OCI-LY1 (cell line): ENCODE results near the gene SIGLEC1.

Experiments
- H2AFZ ChIP-seq: fragments of 200-600 bp; sonication (generic), shearing (Covaris generic); 2 replicates; pipeline ENCODE4 v1.6.0; 2014; ENCODE audit warnings: antibody characterized with exemption, mild to moderate bottlenecking, low read length
- H3F3A ChIP-seq: fragments of 200-600 bp; sonication (generic), shearing (Covaris generic); 2 replicates; pipeline ENCODE4 v1.6.0; 2014; ENCODE audit warnings: mild to moderate bottlenecking, antibody characterized with exemption, low read length, moderate library complexity; ENCODE audit not compliant: insufficient read depth
- H3K27ac ChIP-seq: fragments of 200-600 bp; sonication (generic); 2 replicates; pipeline ENCODE4 v1.5.1; 2014; ENCODE audit warnings: low read length, mixed run types, mild to moderate bottlenecking, low read depth; ENCODE audit not compliant: poor library complexity, severe bottlenecking
- H3K27me3 ChIP-seq: fragments of 200-600 bp; sonication (generic); 2 replicates; pipeline ENCODE4 v1.6.0; 2014; ENCODE audit warnings: antibody characterized with exemption, mild to moderate bottlenecking, low read length, moderate library complexity; ENCODE audit not compliant: insufficient read depth
- H3K36me3 ChIP-seq: fragments of 200-600 bp; sonication (generic); 2 replicates; pipeline ENCODE4 v1.6.1; 2014; ENCODE audit warnings: mild to moderate bottlenecking, antibody characterized with exemption, low read length, moderate library complexity, mixed read lengths; ENCODE audit not compliant: insufficient read depth
- H3K4me1 ChIP-seq: fragments of 200-600 bp; sonication (generic); 2 replicates; pipeline ENCODE4 v1.5.1; 2014; ENCODE audit warnings: mild to moderate bottlenecking, low read length, moderate library complexity; ENCODE audit not compliant: insufficient read depth, severe bottlenecking
- H3K4me2 ChIP-seq: fragments of 200-600 bp; sonication (generic), shearing (Covaris generic); 2 replicates; pipeline ENCODE4 v1.6.1; 2014; ENCODE audit warnings: low read length
- H3K4me3 ChIP-seq: fragments of 200-600 bp; sonication (generic); 2 replicates; pipeline ENCODE4 v1.5.1; 2014; ENCODE audit warnings: low read length, low read depth, mild to moderate bottlenecking, mixed read lengths; ENCODE audit not compliant: poor library complexity, severe bottlenecking
- H3K79me2 ChIP-seq: fragments of 200-600 bp; shearing (Covaris generic); 2 replicates; pipeline ENCODE4 v1.6.1; 2016; ENCODE audit warnings: mixed run types, low read length, mixed read lengths; ENCODE audit not compliant: insufficient read depth
- H3K9ac ChIP-seq: fragments of 200-600 bp; sonication (generic), shearing (Covaris generic); 2 replicates; pipeline ENCODE4 v1.6.1; 2014; ENCODE audit warnings: mild to moderate bottlenecking, low read length, mixed read lengths
- H3K9me2 ChIP-seq: fragments of 200-600 bp; sonication (generic), shearing (Covaris generic); 2 replicates; pipeline ENCODE4 v1.6.1; 2014; ENCODE audit warnings: low read depth, mild to moderate bottlenecking, low read length, mixed read lengths
- H3K9me3 ChIP-seq: fragments of 200-600 bp; shearing (Covaris generic); 2 replicates; pipeline ENCODE4 v1.6.1; 2014; ENCODE audit warnings: low read length, mixed read lengths
- H4K20me1 ChIP-seq: fragments of 200-600 bp; sonication (generic), shearing (Covaris generic); 2 replicates; pipeline ENCODE4 v1.6.0; 2016; ENCODE audit warnings: mild to moderate bottlenecking, low read length; ENCODE audit not compliant: insufficient read depth
- EZH2 ChIP-seq: fragments of 200-600 bp; sonication (generic), shearing (Covaris generic); IDR thresholded peaks from 2 replicates; pipeline ENCODE4 v1.8.0; 2017; ENCODE audit warnings: borderline replicate concordance, mixed run types, mild to moderate bottlenecking, antibody characterized with exemption, low read length, moderate library complexity, mixed read lengths
- TF ChIP-seq, protein P1 (sequence below): fragments of 200-600 bp; sonication (generic), shearing (Covaris generic); IDR thresholded peaks from 2 replicates; pipeline ENCODE4 v1.5.1; 2017; ENCODE audit warnings: mild to moderate bottlenecking, antibody characterized with exemption, low read length, moderate library complexity, mixed read lengths

SIGLEC1 gene

DNA sequence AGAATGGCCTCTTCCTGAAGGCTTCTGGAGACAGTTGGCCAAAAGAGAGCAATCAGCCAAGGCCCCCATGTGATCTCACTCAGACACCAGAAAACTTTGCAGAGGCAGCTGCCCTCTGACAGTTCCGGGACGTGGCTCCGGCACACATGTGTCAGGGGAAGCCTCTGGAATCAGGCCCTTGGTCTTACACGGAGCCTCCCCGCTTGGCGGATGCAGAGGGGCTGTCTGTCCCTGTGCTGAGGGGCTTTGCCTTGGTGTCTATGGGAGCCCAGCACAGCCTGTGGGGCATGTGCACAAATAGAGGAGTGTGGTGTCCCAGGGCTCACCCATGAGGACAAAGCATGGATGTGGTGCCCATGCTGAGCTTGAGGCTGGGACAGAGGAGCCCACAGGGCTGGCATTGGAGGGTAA is 13.8 kb downstream of the SIGLEC1 start:
- H3K27me3 ChIP-seq, result no peaks in the 10 kb centered on the region; the same call in none of the 2 replicates
- no peak overlapping the region for H3K27ac ChIP-seq
- H3F3A ChIP-seq, result no peaks in the 10 kb centered on the region
- 0 out of 2 replicates have a peak, but pooled peaks cover 4% of the 10 kb centered on the region for H3K9me3 ChIP-seq
- H2AFZ ChIP-seq, result no peak overlapping the region
- H3K79me2 ChIP-seq, result no peaks in the 10 kb centered on the region
- H3K4me3 ChIP-seq, result no peak overlapping the region
- no peaks in the 10 kb centered on the region for H3K36me3 ChIP-seq
- H3K4me1 ChIP-seq, result no peaks in the 10 kb centered on the region
- TF ChIP-seq, protein P1, sequence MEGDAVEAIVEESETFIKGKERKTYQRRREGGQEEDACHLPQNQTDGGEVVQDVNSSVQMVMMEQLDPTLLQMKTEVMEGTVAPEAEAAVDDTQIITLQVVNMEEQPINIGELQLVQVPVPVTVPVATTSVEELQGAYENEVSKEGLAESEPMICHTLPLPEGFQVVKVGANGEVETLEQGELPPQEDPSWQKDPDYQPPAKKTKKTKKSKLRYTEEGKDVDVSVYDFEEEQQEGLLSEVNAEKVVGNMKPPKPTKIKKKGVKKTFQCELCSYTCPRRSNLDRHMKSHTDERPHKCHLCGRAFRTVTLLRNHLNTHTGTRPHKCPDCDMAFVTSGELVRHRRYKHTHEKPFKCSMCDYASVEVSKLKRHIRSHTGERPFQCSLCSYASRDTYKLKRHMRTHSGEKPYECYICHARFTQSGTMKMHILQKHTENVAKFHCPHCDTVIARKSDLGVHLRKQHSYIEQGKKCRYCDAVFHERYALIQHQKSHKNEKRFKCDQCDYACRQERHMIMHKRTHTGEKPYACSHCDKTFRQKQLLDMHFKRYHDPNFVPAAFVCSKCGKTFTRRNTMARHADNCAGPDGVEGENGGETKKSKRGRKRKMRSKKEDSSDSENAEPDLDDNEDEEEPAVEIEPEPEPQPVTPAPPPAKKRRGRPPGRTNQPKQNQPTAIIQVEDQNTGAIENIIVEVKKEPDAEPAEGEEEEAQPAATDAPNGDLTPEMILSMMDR, result no peak
- no peak for TF ChIP-seq EZH2
- no peaks in the 10 kb centered on the region for H4K20me1 ChIP-seq
- H3K9me2 ChIP-seq, result no peaks in the 10 kb centered on the region
- no peak overlapping the region for H3K9ac ChIP-seq
- no peak overlapping the region for H3K4me2 ChIP-seq

DNA sequence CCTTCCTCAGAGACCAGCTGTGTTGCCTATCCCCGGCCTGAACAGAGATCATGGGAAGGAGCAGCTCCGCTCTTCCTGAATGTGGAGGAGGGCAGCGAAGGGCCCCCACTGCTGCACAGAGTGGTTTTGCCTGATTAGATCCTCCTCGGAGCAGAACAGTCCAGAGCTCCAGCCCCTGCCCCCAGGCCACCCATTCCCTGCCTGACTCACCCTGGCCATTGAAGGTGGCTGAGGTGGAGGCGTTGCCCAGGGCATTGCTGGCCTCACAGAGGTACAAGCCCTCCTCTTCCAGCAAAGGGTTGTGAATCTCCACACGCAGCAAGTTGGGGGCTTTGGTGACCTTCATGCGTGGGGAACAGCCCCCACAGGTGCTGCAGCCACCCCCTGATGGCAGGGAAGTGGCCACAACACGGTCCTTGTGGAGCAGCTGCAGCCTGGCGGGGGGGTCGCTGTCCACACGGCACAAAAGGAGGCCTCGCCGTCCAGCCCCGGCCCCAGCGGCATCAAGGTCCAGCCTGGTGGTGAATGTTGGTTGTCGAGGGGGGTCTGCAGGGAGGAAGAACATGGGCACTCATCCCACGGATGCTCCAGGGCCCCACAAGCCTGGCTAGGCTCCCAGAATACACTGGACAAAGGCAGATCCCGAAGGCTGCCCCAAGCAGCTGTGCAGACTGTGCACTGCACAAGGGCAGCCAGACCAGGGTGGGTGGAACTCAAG is 14.7 kb downstream of the SIGLEC1 start:
- TF ChIP-seq, protein P1, result no peak
- TF ChIP-seq EZH2, result no peak
- Histone ChIP-seq H3K79me2 (no peaks in the 10 kb centered on the region), H3F3A (no peaks in the 10 kb centered on the region), H3K9me2 (no peaks in the 10 kb centered on the region), H3K4me3 (no peak overlapping the region), H3K9me3 (0 out of 2 replicates have a peak, but pooled peaks cover 4% of the 10 kb centered on the region), H3K27me3 (no peaks in the 10 kb centered on the region; the same call in 1 of the 2 replicates), H3K9ac (no peak overlapping the region), H3K27ac (no peak overlapping the region), H3K36me3 (no peaks in the 10 kb centered on the region), H3K4me2 (no peak overlapping the region), H2AFZ (no peak overlapping the region), H3K4me1 (no peaks in the 10 kb centered on the region), H4K20me1 (no peaks in the 10 kb centered on the region)

DNA sequence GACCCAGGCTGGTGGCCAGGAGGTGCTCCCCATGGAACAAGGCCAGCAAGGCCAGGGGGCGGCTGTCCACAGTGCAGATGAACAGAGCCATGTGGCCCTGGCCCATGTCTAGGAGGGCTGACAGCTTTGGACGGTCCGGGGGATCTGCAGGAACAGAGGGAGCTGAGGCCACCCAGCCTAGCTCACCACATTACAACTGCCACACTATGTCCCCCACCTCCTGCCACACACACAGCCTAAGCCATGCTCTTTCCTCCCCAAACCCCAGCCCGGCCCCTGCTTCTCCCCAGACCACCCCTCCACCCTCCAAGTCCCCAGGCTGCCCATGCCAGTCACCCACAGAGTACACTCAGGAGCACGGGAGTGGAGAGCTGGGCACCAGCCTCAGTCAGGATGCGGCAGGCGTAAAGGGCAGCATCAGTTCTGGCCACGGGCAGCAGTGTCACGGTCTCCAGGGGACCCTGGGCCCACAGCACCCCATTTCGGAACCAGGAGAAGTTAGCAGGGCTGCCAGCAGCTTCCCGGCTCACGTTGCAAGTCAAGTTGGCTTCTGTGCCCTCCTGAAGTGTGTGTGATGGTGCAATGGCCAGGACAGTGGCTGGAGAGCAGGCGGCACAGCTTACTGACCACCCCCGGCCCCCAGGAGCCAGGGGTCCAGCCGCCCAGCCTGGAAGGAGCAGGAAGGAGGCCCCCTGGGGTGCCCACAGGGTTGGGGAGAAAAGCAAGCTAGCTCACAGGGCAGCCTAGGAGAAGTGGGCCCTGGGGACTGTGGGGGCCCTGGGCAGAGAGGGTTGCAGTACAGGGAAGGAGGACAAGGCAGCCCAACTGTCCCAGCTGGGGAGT is 15.4 kb downstream of the SIGLEC1 start:
- no peak for TF ChIP-seq EZH2
- TF ChIP-seq, protein P1, result no peak
- Histone ChIP-seq H3K9me3 (0 out of 2 replicates have a peak, but pooled peaks cover 4% of the 10 kb centered on the region), H3K27ac (no peak overlapping the region), H3K9me2 (no peaks in the 10 kb centered on the region), H4K20me1 (no peaks in the 10 kb centered on the region), H3K36me3 (no peaks in the 10 kb centered on the region), H3K27me3 (no peaks in the 10 kb centered on the region; the same call in 1 of the 2 replicates), H2AFZ (no peak overlapping the region), H3K4me3 (no peak overlapping the region), H3K4me1 (no peaks in the 10 kb centered on the region), H3K4me2 (no peak overlapping the region), H3F3A (no peaks in the 10 kb centered on the region), H3K79me2 (no peaks in the 10 kb centered on the region), H3K9ac (no peak overlapping the region)
